HG03103 (cell line): ENCODE data around the gene SOX9.

ENCODE experiments used
- ATAC-seq: cut with Tn5 transposase; IDR thresholded peaks from one replicate; pipeline ENCODE4 v1.9.1; 2021; ENCODE audit warnings: low read depth; ENCODE audit not compliant: unreplicated experiment

SOX9 gene

GRCh38 chr17:72120642-72121163, at the start of gene SOX9:
Gene SOX9 (plus strand): TSS chr17:72121020. CDS start chr17:72121392, 372 bp downstream.
- peak; percentile 81 for ATAC-seq

DNA sequence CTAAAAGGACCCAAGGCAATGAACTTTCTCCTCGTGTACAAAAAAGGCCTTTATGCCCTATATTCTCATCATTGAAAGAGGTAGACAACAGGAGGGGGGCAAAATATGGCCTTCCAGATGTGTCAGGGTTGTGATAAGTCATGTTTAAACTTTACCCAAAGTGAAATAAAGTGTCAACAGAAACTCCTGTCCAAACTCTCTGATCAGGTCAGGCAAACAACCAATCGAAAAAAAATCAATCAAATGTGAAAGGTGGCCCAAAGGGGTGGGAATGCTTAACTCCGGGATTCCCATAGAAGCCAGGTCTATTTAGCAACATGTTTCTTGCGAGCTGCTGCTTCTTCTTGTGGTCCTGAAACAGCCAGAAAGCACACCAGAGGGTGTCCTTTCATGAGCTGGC, 49.5 kb upstream of the SOX9 start:
- no peak for ATAC-seq

DNA sequence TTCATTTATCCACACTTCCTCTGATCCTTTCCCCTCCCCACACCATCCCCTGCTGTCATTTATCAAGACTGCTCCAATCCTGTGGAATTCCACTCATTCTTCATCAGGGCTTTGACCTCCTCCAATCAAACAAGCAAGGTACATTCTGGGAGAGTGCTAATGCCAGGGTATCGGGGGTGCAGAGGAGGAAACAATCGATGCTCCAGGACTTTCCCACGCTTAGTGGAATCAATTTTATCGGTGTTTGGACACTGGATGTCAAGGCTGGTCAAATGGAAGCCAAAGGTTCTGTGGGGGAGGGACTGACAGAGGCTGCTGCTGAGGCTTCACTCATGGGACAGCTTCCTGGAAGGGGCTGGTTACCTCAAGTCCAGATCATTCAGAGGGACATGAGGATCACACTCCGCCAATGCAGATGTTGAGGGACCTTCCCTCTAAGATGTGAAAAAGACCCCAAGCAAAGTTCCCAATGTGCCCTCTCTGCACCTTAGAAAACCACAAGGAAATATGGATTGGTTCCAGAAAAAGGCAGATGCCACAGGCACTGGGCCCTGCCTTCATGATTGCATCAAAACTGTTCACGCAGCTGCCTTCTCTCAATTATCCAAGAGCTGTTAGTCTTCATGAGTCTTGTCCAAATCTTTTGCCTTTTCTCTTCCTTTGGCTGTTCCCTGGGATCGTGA, 44.7 kb upstream of the SOX9 start:
- no peak for ATAC-seq

DNA sequence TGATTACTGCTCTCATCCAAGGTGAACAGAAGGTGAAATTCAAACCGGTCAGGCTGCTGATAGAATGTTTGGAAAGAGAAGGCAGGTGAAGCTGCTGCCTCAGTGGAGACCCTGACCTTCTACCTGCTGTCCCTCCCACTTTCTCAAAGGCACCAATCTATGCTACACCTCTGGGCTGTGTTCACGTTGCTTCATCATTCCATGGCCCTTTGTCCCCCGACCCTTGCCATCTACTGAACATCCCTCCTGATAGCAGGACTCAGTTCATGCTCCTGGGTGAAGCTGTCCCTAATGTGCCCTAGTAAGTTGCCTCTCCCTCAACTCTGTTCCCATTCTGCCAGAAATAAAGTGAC, 44.2 kb upstream of the SOX9 start:
- ATAC-seq: no peak

GRCh38 chr17:72077326-72077960, 43.4 kb upstream of the SOX9 start:
- ATAC-seq: no peak

DNA sequence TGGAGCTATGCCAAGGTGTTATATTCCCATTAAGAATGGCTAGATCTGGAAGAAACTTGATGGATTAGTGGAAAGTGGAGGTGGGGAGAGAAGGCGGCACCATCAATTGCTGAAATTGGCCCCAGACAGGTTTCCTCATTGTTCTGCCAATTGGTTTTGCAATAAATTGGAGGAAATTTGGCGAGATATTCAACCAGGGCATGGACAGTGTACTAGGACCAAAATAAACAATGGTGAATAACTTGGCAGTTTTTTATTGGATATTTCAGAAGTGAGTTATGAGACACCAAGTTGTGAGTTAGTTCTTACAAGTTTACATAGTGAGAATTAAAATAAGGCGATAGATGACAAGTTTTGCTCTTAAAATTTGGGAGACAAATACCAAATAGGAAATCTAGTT, 41.1 kb upstream of the SOX9 start:
- no peak for ATAC-seq

GRCh38 chr17:72087876-72088275, 32.9 kb upstream of the SOX9 start:
- no peak for ATAC-seq

- ATAC-seq: no peak
Measured at GRCh38 chr17:72089453-72089987, 31.3 kb upstream of the SOX9 start.

GRCh38 chr17:72090108-72090507, 30.7 kb upstream of the SOX9 start:
- ATAC-seq: no peak

DNA sequence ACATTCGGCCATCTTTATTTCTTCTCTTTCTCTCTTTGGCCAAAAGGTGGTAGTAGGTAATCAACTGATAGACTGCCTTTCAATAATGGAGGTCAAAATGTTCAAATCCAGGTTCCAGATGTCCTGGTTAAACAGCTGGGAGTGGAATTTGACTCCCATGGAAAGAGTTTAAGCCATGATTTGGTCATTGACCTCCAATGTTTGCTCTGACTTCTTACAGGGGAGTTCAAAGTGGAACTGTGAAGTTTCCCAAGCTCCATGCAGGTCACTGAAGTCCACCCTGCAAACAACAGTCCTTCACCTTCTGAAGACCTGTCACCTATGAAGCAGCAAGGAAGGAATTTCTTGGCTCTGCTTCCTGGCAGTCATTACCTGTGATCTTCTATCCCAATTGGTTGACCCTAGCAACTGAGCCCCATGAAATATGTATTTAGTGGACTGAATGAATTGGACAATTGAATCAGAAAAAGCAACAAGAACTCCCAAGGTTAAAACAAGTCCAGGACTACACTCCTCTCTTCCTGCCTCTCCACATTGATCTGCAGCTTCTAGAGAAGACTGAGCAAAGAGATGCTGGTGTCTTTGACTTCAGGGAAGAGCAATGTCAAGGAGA, 28.0 kb upstream of the SOX9 start:
- ATAC-seq: no peak

DNA sequence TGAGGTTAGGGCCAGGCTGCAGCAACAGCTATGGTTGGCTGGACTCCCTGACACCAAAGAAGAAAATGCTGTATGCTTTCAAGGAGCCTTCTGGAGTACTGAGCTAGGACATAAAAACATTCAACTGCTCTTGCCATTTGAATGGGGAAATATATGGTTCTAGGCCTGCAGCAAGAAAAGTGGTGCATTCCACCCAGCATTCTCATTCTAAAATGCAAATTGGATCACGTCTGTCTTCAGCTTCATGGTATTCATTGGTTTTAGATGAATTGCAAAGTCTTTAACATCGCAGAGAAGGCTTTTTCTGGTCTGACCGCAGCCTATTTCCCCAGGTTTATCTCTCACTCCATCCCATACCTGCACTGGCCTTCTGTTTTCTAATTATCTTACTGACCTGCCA, 27.1 kb upstream of the SOX9 start:
- no peak for ATAC-seq

GRCh38 chr17:72095316-72095715, 25.5 kb upstream of the SOX9 start:
- ATAC-seq: no peak

DNA sequence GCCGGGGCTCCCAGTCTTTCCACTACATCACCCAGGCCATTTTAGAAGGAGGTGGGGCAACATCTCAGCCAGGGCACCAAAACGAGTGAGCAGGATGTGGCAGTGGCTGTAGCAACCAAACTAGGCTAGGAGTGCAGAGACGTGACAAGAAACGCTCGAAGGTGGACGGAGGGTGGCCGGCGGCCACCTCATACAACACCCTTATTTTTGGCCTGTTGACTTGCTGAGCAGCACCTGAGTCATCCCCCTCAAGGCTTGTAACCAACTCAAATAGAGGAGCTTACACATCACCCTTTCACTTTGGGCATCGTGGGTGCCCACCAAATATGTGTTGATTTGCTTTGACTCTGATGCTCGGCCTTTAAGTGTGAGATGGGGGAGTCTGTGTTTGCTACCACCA, 23.7 kb upstream of the SOX9 start:
- no peak for ATAC-seq

DNA sequence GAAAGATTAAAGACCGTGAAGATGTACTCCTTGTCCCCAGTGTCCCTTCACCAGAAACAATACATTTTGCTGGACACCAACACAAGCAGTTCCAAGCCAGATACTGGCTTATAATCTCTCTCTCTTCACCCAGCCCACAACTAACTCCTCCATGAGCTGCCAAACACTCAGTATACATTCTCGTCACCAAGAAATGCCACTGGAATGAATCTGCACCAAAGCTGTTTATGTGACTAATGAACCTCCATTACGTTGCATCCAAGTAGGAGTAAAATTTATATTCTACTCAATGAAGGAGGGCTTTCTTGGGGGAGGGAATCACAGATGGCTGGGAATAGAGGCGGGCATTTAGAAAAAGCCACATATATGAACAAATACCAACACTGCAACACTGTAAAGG, 20.9 kb upstream of the SOX9 start:
- no peak for ATAC-seq

GRCh38 chr17:72100470-72100869, 20.4 kb upstream of the SOX9 start:
- ATAC-seq: no peak

DNA sequence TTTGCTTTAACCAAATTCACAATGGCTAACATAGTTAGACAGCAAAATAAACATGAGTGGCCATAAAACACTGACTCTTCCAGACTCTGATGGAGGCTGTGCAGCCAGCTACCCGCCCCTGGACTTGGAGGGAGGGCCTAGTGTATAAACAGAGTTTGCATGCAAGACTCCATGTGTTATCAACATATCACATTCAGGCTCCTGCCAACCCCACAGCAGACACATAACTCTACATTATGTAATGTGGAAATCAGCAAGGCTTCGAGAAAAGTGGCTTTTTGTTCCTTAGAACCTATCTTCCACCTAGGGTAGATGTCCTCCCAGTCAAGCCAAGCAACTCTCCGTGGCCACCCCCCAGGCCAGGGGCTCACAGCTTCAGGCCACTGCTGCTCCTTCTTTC, 19.3 kb upstream of the SOX9 start:
- ATAC-seq: no peak

- ATAC-seq: no peak
Measured at GRCh38 chr17:72102366-72102765, 18.5 kb upstream of the SOX9 start.

DNA sequence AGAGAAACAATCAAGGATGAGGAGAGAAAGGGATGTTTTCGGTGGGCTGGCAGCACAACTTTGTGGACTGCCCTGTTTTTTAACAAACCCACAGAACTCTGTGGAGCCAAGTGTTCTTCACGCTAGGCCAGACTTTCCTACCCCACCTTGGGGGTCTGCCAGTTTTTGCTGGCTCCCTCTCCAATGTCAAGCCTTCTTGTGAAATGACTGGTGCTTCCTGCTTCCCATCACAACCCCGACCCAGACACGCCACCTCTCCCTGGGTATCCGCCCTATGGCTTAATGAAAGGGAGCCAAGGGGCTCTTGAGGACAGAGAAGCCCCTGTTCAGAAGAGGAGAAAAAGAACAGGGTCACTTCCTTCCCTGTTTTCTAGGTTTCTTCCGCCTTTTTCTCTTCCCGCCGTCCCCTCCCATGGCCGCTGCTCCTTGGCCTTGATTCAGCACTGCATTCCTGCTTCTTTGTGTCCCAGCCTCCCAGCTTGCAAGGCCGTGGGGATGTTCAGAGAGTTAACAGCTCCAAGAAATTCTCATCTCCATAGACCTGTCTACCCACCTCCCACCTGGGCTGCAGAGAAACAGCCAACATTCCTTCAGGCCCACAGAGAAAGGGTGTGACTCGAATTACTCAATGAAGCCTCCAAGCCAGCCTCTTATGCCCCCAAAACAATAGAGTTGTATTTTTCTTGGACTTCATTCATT, 16.5 kb upstream of the SOX9 start:
- ATAC-seq: no peak

DNA sequence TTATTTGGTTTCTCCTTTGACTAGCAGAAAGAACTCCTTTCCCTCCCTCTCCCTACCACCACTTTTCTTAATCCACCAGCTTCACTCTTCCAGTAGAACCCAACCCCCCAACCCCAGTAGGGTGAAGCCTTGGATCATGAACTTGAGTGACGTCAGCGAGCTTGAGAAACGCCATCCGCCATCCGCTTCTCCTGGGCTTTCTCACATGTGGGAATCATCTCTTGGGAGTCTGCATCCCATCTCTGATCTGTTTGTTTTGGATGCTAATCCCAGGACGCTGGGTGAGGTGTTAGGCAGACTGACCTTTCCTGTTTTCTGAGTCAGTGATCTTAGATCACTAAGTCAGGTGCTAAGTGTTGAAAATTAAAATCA, 16.0 kb upstream of the SOX9 start:
- ATAC-seq: no peak

DNA sequence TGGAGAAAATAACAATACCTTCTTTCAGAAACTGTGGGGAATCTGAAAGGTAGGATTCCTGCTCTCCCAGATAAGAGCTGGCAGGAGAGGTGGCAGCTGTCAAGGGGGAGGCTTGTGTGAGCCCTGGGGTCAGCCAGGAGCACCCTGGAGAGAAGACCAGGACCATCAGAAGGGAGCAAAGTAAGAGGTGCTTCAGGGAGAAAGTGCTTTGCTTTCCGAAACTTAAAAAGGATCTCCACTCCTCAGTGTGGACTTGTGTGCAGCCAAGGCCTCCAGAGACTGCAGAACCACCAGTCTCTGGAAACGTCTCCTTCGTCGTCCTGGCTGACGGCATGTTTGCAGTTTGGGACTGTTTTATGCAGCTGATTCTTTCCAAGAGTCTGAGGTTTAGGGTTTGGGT, 13.7 kb upstream of the SOX9 start:
- no peak for ATAC-seq

DNA sequence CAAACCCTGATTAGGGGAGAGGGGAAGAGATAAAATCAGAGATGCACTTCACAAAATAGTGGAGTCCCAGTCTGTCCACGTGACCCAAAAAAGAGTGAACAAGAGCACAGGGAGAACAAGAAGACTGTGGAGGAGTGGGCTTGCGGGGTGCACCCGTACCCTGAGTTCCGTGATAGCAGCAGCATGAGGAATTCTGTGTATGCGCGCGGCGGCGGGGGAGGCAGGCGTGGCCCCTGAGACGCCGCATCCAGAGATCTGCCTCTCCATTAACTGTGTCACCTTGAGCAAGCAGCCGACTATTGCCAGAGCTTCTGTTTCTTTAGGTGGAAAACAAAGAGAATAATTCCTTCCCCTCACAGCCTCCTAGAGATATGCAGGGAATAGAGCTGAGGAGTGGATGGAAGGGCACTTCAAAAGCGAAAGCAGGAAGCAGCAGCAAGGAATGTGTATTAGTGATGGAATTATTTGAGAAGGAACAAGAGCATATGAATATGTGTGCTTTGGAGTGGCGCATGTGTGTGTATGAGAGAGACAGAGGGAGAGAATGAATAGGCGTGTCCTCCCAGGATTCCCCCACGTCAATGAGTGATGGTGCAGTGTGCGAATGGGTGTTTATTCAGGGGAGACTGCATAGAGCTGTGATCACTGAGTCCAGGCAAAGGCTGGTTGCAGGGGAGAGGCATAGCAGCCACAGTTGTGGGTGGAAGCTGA, 10.4 kb upstream of the SOX9 start:
- no peak for ATAC-seq
